ENCODE results near the gene GABRR3.

The GABRR3 gene

GRCh38 chr3:98035208-98035607, at the start of gene GABRR3:
Gene GABRR3 (minus strand): TSS chr3:98035315. CDS start chr3:98034987, 328 bp downstream.
- no peak within 1 kb of the TSS for H3K4me3 ChIP-seq (ENCODE audit: control insufficient read depth, low read depth, low read length)
- no peak for TF ChIP-seq CTCF (IDR thresholded peaks at IDR 0.05; ENCODE audit: control insufficient read depth, insufficient read depth, low read depth, low read length, missing control alignments)
- DNase-seq (ENCODE audit: low read depth), result no peak

- no peak overlapping the region for H3K4me3 ChIP-seq (ENCODE audit: control insufficient read depth, low read depth, low read length)
- TF ChIP-seq CTCF (IDR thresholded peaks at IDR 0.05; ENCODE audit: control insufficient read depth, insufficient read depth, low read depth, low read length, missing control alignments), result no peak
- DNase-seq (ENCODE audit: low read depth), result no peak
Observed at GRCh38 chr3:98073486-98073885, 38.4 kb upstream of the GABRR3 start.

GRCh38 chr3:98070840-98071239, 35.7 kb upstream of the GABRR3 start:
- no peak for DNase-seq (ENCODE audit: low read depth)
- H3K4me3 ChIP-seq (ENCODE audit: control insufficient read depth, low read depth, low read length), result no peak overlapping the region
- no peak for TF ChIP-seq CTCF (IDR thresholded peaks at IDR 0.05; ENCODE audit: control insufficient read depth, insufficient read depth, low read depth, low read length, missing control alignments)

GRCh38 chr3:98068824-98069223, 33.7 kb upstream of the GABRR3 start:
- TF ChIP-seq CTCF (IDR thresholded peaks at IDR 0.05; ENCODE audit: control insufficient read depth, insufficient read depth, low read depth, low read length, missing control alignments), result no peak
- no peak for DNase-seq (ENCODE audit: low read depth)
- no peak overlapping the region for H3K4me3 ChIP-seq (ENCODE audit: control insufficient read depth, low read depth, low read length)

GRCh38 chr3:98058244-98058960, 23.3 kb upstream of the GABRR3 start:
- no peak for TF ChIP-seq CTCF (IDR thresholded peaks at IDR 0.05; ENCODE audit: control insufficient read depth, insufficient read depth, low read depth, low read length, missing control alignments)
- no peak for DNase-seq (ENCODE audit: low read depth)
- no peak overlapping the region for H3K4me3 ChIP-seq (ENCODE audit: control insufficient read depth, low read depth, low read length)

GRCh38 chr3:98057631-98058030, 22.5 kb upstream of the GABRR3 start:
- DNase-seq (ENCODE audit: low read depth), result no peak
- no peak for TF ChIP-seq CTCF (IDR thresholded peaks at IDR 0.05; ENCODE audit: control insufficient read depth, insufficient read depth, low read depth, low read length, missing control alignments)
- no peak overlapping the region for H3K4me3 ChIP-seq (ENCODE audit: control insufficient read depth, low read depth, low read length)

All from AG09309 (cell line).